Esophagus muscularis mucosa (tissue), 4 donors: ENCODE results near the gene MAD2L2.

ENCODE experiments used
- CTCF ChIP-seq, 3 experiments: fragments of 200-600 bp in 2 of 3; fragments of 450-650 bp in 1 of 3; sonication (generic) in 2 of 3; IDR thresholded peaks; one replicate each; pipeline ENCODE4 v1.5.1; 2017 to 2019; ENCODE audit warnings: antibody characterized with exemption in 3 of 3, mild to moderate bottlenecking in 2 of 3, moderate library complexity in 1 of 3
- EP300 ChIP-seq: sonication (generic); formaldehyde crosslinking; IDR thresholded peaks from one replicate; pipeline ENCODE4 v1.6.1; 2017; ENCODE audit warnings: antibody characterized with exemption
- POLR2A ChIP-seq: fragments of 450-650 bp; IDR thresholded peaks from one replicate; pipeline ENCODE4 v1.6.1; 2017; ENCODE audit warnings: antibody characterized with exemption, moderate library complexity, mild to moderate bottlenecking, low read depth
- POLR2AphosphoS5 ChIP-seq, 2 donors: sonication (generic); formaldehyde crosslinking; IDR thresholded peaks; one replicate each; pipeline ENCODE4 v1.6.1; 2017; ENCODE audit warnings: antibody characterized with exemption in 2 of 2

- TF ChIP-seq CTCF (IDR thresholded peaks at IDR 0.05), result no peak
- TF ChIP-seq POLR2A, result no peak
- no peak for TF ChIP-seq EP300
- TF ChIP-seq POLR2AphosphoS5 (IDR thresholded peaks at IDR 0.05), result no peak
These were observed 23.9 kb upstream of the MAD2L2 start for GRCh38 chr1:11704691-11705475.
